ENCODE measurements around the gene RGS5. TPM values are rescaled to one million over a fixed set of nuclear protein-coding genes. Genes with fewer than 3 reads are reported as not detected.

Gene RGS5
- total and polyA plus RNA-seq, 12 donors: 56.5 to 660 (median 183) TPM

- Histone ChIP-seq H3K9me3 (replicated peaks in 1 of 3) (no peaks in the 10 kb centered on the region), H3K27ac (no peak overlapping the region), H3K27me3 (no peaks in the 10 kb centered on the region), H3K36me3 (replicated peaks in 1 of 2) (no peaks in the 10 kb centered on the region), H3K4me1 (replicated peaks in 1 of 2) (peaks cover 3 to 27% of the 10 kb centered on the region in 2 donors), H3K4me3 (no peak overlapping the region)
- no peak for DNase-seq
- TF ChIP-seq POLR2A (IDR thresholded peaks at IDR 0.05) (no peak), CTCF (IDR thresholded peaks at IDR 0.05) (no peak)
- 66 to 81% (median 78%) methylated on average over 6 of the region's 6 CpGs for WGBS, 4 donors
- intact Hi-C loops (cut with DNase I): no loop called here
Observed at GRCh38 chr1:163162381-163162914, 40.3 kb downstream of the RGS5 start.

- TF ChIP-seq CTCF (IDR thresholded peaks at IDR 0.05) (no peak), POLR2A (IDR thresholded peaks at IDR 0.05) (no peak)
- H3K4me3 ChIP-seq: no peak overlapping the region
- intact Hi-C loops (cut with DNase I): no loop called here
- WGBS, 4 donors: 73 to 87% (median 80%) methylated on average over 5 of the region's 5 CpGs
- DNase-seq: no peak
- no peaks in the 10 kb centered on the region for H3K9me3 ChIP-seq (replicated peaks in 1 of 3)
- no peak overlapping the region for H3K27ac ChIP-seq
- H3K27me3 ChIP-seq: no peaks in the 10 kb centered on the region
- H3K36me3 ChIP-seq (replicated peaks in 1 of 2): no peaks in the 10 kb centered on the region
- peaks cover 0 to 21% of the 10 kb centered on the region in 2 donors for H3K4me1 ChIP-seq (replicated peaks in 1 of 2)
Observed at GRCh38 chr1:163161841-163162240, 40.9 kb downstream of the RGS5 start.

GRCh38 chr1:163161337-163161736 is 41.4 kb downstream of the RGS5 start:
- no peak for DNase-seq
- Histone ChIP-seq H3K36me3 (replicated peaks in 1 of 2) (no peaks in the 10 kb centered on the region), H3K4me1 (replicated peaks in 1 of 2) (peaks cover 0 to 16% of the 10 kb centered on the region in 2 donors), H3K9me3 (replicated peaks in 1 of 3) (no peaks in the 10 kb centered on the region), H3K27me3 (no peaks in the 10 kb centered on the region), H3K27ac (no peak overlapping the region), H3K4me3 (no peak overlapping the region)
- intact Hi-C loops (cut with DNase I): no loop called here
- no peak for TF ChIP-seq CTCF (IDR thresholded peaks at IDR 0.05)
- TF ChIP-seq POLR2A (IDR thresholded peaks at IDR 0.05): no peak
- WGBS, 4 donors: 53 to 71% (median 62%) methylated on average over 2 of the region's 2 CpGs

- Histone ChIP-seq H3K9me3 (replicated peaks in 1 of 3) (no peaks in the 10 kb centered on the region), H3K4me3 (no peak overlapping the region), H3K27ac (no peak overlapping the region), H3K4me1 (replicated peaks in 1 of 2) (no peaks in the 10 kb centered on the region), H3K36me3 (replicated peaks in 1 of 2) (no peaks in the 10 kb centered on the region), H3K27me3 (no peaks in the 10 kb centered on the region)
- WGBS, 4 donors: 91 to 95% (median 91%) methylated on average over 5 of the region's 5 CpGs
- TF ChIP-seq CTCF (IDR thresholded peaks at IDR 0.05) (no peak), POLR2A (IDR thresholded peaks at IDR 0.05) (no peak)
- intact Hi-C loops (cut with DNase I): no loop called here
- no peak for DNase-seq
Observed at GRCh38 chr1:163155606-163156005, 47.1 kb downstream of the RGS5 start.
